Dermis microvascular lymphatic vessel endothelial cell (primary cell): ENCODE measurements around the gene GALNT12. TPM values are rescaled to one million over a fixed set of nuclear protein-coding genes. Genes with fewer than 3 reads are reported as not detected.

Experiments
- total RNA-seq: library from RNA; depleted of rRNA; stranded (reverse); fragments of >200 nt; gene quantifications from 2 replicates; pipeline ENCODE4 v1.2.1, GENCODE V29; 2014

The GALNT12 gene
- total RNA-seq, 1 donor from 2014 or later: 0.26 TPM

Other genes with a start within 250 kb of the GALNT12 start
- 1.8 and 10.2 TPM in 2 replicates for gene GABBR2, start 98.7 kb upstream of the GALNT12 start, total RNA-seq
- 8.2 and 13.8 TPM in 2 replicates for gene ANKS6, start 11.1 kb upstream of the GALNT12 start, total RNA-seq
- gene COL15A1, start 136.2 kb downstream of the GALNT12 start, total RNA-seq: 2.0 and 2.8 TPM in 2 replicates